BLaER1 (cell line): ENCODE data around the gene CD6.

ENCODE experiments used
- H3K27ac ChIP-seq: shearing (Covaris generic); formaldehyde crosslinking; 2 replicates; pipeline ENCODE4 v1.8.1; 2022
- H3K27me3 ChIP-seq: shearing (Covaris generic); formaldehyde crosslinking; 2 replicates; pipeline ENCODE4 v1.8.1; 2022
- H3K36me3 ChIP-seq: shearing (Covaris generic); formaldehyde crosslinking; 2 replicates; pipeline ENCODE4 v1.8.1; 2022
- H3K4me1 ChIP-seq: shearing (Covaris generic); formaldehyde crosslinking; 2 replicates; pipeline ENCODE4 v1.8.1; 2022
- H3K4me2 ChIP-seq: shearing (Covaris generic); formaldehyde crosslinking; 2 replicates; pipeline ENCODE4 v1.8.1; 2022
- H3K4me3 ChIP-seq: shearing (Covaris generic); formaldehyde crosslinking; 2 replicates; pipeline ENCODE4 v1.8.1; 2022
- H3K9ac ChIP-seq: shearing (Covaris generic); formaldehyde crosslinking; 2 replicates; pipeline ENCODE4 v1.8.1; 2022
- H3K9me3 ChIP-seq: shearing (Covaris generic); formaldehyde crosslinking; 2 replicates; pipeline ENCODE4 v1.8.1; 2022
- H4K20me1 ChIP-seq: shearing (Covaris generic); formaldehyde crosslinking; 2 replicates; pipeline ENCODE4 v1.8.1; 2022
- Cebpa-rat ChIP-seq: shearing (Covaris generic); IDR thresholded peaks from 2 replicates; pipeline ENCODE4 v1.8.1; 2022

Gene CD6

GRCh38 chr11:60971520-60971919, at the start of gene CD6:
Gene CD6 (plus strand): TSS chr11:60971680. CDS start chr11:60971866, 186 bp downstream.
- no peaks in the 10 kb centered on the region for H4K20me1 ChIP-seq
- H3K9ac ChIP-seq: no peak within 1 kb of the TSS
- H3K36me3 ChIP-seq: no peaks in the 10 kb centered on the region
- H3K4me2 ChIP-seq: peak within 1 kb of the TSS; percentile 80
- no peak within 1 kb of the TSS for H3K4me3 ChIP-seq
- no peak within 1 kb of the TSS for H3K27ac ChIP-seq
- peaks cover 46% of the 10 kb centered on the region for H3K4me1 ChIP-seq
- no peak for TF ChIP-seq Cebpa-rat
- peaks cover 6% of the 10 kb centered on the region; the same call in 1 of the 2 replicates for H3K9me3 ChIP-seq
- peaks cover 25% of the 10 kb centered on the region for H3K27me3 ChIP-seq

- peaks cover 62% of the 10 kb centered on the region for H3K4me1 ChIP-seq
- peaks cover 100% of the 10 kb centered on the region for H4K20me1 ChIP-seq
- TF ChIP-seq Cebpa-rat: no peak
- no peak overlapping the region for H3K4me3 ChIP-seq
- peaks cover 69% of the 10 kb centered on the region for H3K36me3 ChIP-seq
- H3K9ac ChIP-seq: 0 out of 2 replicates have a peak overlapping the region, but pooled peaks have one; percentile 20
- no peaks in the 10 kb centered on the region for H3K9me3 ChIP-seq
- H3K27me3 ChIP-seq: peaks cover 44% of the 10 kb centered on the region
- H3K27ac ChIP-seq: no peak overlapping the region
- peak overlapping the region; percentile 94; the same call in 1 of the 2 replicates for H3K4me2 ChIP-seq
These were observed 49.6 kb upstream of the CD6 start for GRCh38 chr11:60921777-60922335.

GRCh38 chr11:60922906-60923305, 48.6 kb upstream of the CD6 start:
- Histone ChIP-seq H3K27me3 (peaks cover 44% of the 10 kb centered on the region), H3K36me3 (peaks cover 62% of the 10 kb centered on the region), H3K4me1 (peaks cover 63% of the 10 kb centered on the region), H4K20me1 (peaks cover 98% of the 10 kb centered on the region), H3K4me2 (peak overlapping the region; percentile 94), H3K27ac (no peak overlapping the region), H3K9ac (no peak overlapping the region), H3K9me3 (no peaks in the 10 kb centered on the region), H3K4me3 (no peak overlapping the region)
- no peak for TF ChIP-seq Cebpa-rat

- H3K27me3 ChIP-seq: peaks cover 44% of the 10 kb centered on the region
- H3K9me3 ChIP-seq: no peaks in the 10 kb centered on the region
- peak overlapping the region; percentile 79; the same call in 1 of the 2 replicates for H3K9ac ChIP-seq
- peaks cover 62% of the 10 kb centered on the region for H3K36me3 ChIP-seq
- H3K4me3 ChIP-seq: no peak overlapping the region
- peak overlapping the region; percentile 94 for H3K4me2 ChIP-seq
- no peak overlapping the region for H3K27ac ChIP-seq
- peaks cover 94% of the 10 kb centered on the region for H4K20me1 ChIP-seq
- no peak for TF ChIP-seq Cebpa-rat
- peaks cover 63% of the 10 kb centered on the region for H3K4me1 ChIP-seq
These were observed 48.2 kb upstream of the CD6 start for GRCh38 chr11:60923326-60923725.

GRCh38 chr11:60923800-60924109, 47.7 kb upstream of the CD6 start:
- peaks cover 90% of the 10 kb centered on the region for H4K20me1 ChIP-seq
- H3K4me1 ChIP-seq: peaks cover 59% of the 10 kb centered on the region
- H3K9ac ChIP-seq: peak overlapping the region; percentile 79; the same call in 1 of the 2 replicates
- no peaks in the 10 kb centered on the region for H3K9me3 ChIP-seq
- H3K4me3 ChIP-seq: peak overlapping the region; percentile 82
- peaks cover 44% of the 10 kb centered on the region for H3K27me3 ChIP-seq
- H3K27ac ChIP-seq: 0 out of 2 replicates have a peak overlapping the region, but pooled peaks have one; percentile 69
- no peak for TF ChIP-seq Cebpa-rat
- H3K4me2 ChIP-seq: peak overlapping the region; percentile 94
- peaks cover 61% of the 10 kb centered on the region for H3K36me3 ChIP-seq

- no peaks in the 10 kb centered on the region for H3K9me3 ChIP-seq
- peak within 1 kb of the TSS; percentile 79 for H3K9ac ChIP-seq
- peaks cover 58% of the 10 kb centered on the region for H3K4me1 ChIP-seq
- H4K20me1 ChIP-seq: peaks cover 84% of the 10 kb centered on the region
- H3K36me3 ChIP-seq: peaks cover 59% of the 10 kb centered on the region
- peaks cover 44% of the 10 kb centered on the region for H3K27me3 ChIP-seq
- H3K4me2 ChIP-seq: peak within 1 kb of the TSS; percentile 94
- peak within 1 kb of the TSS; percentile 69 for H3K27ac ChIP-seq
- peak within 1 kb of the TSS; percentile 82 for H3K4me3 ChIP-seq
- TF ChIP-seq Cebpa-rat: no peak
These were observed 47.2 kb upstream of the CD6 start, which contains the start of gene TMEM132A for GRCh38 chr11:60924110-60924905. Gene TMEM132A (plus strand): TSS chr11:60924460. CDS start chr11:60924634, 174 bp downstream.

GRCh38 chr11:60924906-60925853, 46.3 kb upstream of the CD6 start:
- H3K9me3 ChIP-seq: no peaks in the 10 kb centered on the region
- peaks cover 58% of the 10 kb centered on the region for H3K4me1 ChIP-seq
- H3K27me3 ChIP-seq: peaks cover 44% of the 10 kb centered on the region
- H3K36me3 ChIP-seq: peaks cover 59% of the 10 kb centered on the region
- peak overlapping the region; percentile 82 for H3K4me3 ChIP-seq
- peak overlapping the region; percentile 69 for H3K27ac ChIP-seq
- H3K4me2 ChIP-seq: peak overlapping the region; percentile 94
- no peak for TF ChIP-seq Cebpa-rat
- H3K9ac ChIP-seq: peak overlapping the region; percentile 79
- peaks cover 75% of the 10 kb centered on the region for H4K20me1 ChIP-seq

- no peak overlapping the region; the same call in 1 of the 2 replicates for H3K4me3 ChIP-seq
These were observed 45.6 kb upstream of the CD6 start for GRCh38 chr11:60925868-60926267.

GRCh38 chr11:60926500-60926899, 45.0 kb upstream of the CD6 start:
- Histone ChIP-seq H3K36me3 (peaks cover 59% of the 10 kb centered on the region), H3K9me3 (no peaks in the 10 kb centered on the region), H3K27ac (no peak overlapping the region), H4K20me1 (peaks cover 62% of the 10 kb centered on the region), H3K4me3 (no peak overlapping the region), H3K27me3 (peaks cover 44% of the 10 kb centered on the region), H3K4me2 (no peak overlapping the region), H3K9ac (no peak overlapping the region), H3K4me1 (peaks cover 62% of the 10 kb centered on the region)
- TF ChIP-seq Cebpa-rat: no peak

More at GRCh38 chr11:60925868-60926267, 45.6 kb upstream of the CD6 start:
- no peak for TF ChIP-seq Cebpa-rat
- H3K27ac ChIP-seq: no peak overlapping the region
- H3K4me1 ChIP-seq: peaks cover 58% of the 10 kb centered on the region
- H4K20me1 ChIP-seq: peaks cover 69% of the 10 kb centered on the region
- H3K4me2 ChIP-seq: peak overlapping the region; percentile 94
- H3K9ac ChIP-seq: no peak overlapping the region
- no peaks in the 10 kb centered on the region for H3K9me3 ChIP-seq
- H3K36me3 ChIP-seq: peaks cover 59% of the 10 kb centered on the region
- H3K27me3 ChIP-seq: peaks cover 44% of the 10 kb centered on the region
